ENCODE results near the gene AP2S1. TPM values are rescaled to one million over a fixed set of nuclear protein-coding genes. Genes with fewer than 3 reads are reported as not detected.

The AP2S1 gene
- total RNA-seq, 1 donor from 2014 or later: 229 TPM

DNA sequence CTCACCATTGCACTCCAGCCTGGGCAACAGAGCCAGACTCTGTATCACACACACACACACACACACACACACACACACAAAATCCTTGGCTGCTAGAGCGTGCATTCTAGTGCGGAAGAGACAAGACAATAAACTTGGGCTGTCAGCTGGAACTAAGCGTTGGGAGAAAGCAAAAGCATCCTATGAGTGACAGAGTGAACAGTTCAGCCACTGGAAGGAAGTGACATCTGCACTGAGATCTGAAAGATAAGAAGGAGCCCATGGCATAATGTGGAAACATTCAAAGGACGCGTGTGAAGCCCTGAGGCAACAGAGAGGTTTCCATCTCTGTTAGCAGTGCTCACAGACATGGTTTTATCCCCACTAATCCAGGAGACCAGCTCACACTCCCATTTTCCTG lies 58.7 kb downstream of the AP2S1 start:
- no peaks in the 10 kb centered on the region for H3K27me3 Mint-ChIP-seq (ENCODE audit: unreplicated experiment)
- peaks cover 2% of the 10 kb centered on the region for H3K36me3 Mint-ChIP-seq (ENCODE audit: unreplicated experiment)
- DNase-seq (ENCODE audit: extremely low spot score, unreplicated experiment): no peak
- H3K9me3 Mint-ChIP-seq (ENCODE audit: unreplicated experiment): no peaks in the 10 kb centered on the region
- TF ChIP-seq, protein P1, sequence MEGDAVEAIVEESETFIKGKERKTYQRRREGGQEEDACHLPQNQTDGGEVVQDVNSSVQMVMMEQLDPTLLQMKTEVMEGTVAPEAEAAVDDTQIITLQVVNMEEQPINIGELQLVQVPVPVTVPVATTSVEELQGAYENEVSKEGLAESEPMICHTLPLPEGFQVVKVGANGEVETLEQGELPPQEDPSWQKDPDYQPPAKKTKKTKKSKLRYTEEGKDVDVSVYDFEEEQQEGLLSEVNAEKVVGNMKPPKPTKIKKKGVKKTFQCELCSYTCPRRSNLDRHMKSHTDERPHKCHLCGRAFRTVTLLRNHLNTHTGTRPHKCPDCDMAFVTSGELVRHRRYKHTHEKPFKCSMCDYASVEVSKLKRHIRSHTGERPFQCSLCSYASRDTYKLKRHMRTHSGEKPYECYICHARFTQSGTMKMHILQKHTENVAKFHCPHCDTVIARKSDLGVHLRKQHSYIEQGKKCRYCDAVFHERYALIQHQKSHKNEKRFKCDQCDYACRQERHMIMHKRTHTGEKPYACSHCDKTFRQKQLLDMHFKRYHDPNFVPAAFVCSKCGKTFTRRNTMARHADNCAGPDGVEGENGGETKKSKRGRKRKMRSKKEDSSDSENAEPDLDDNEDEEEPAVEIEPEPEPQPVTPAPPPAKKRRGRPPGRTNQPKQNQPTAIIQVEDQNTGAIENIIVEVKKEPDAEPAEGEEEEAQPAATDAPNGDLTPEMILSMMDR (IDR thresholded peaks at IDR 0.05): no peak
- H3K4me1 Mint-ChIP-seq (ENCODE audit: unreplicated experiment): peaks cover 33% of the 10 kb centered on the region
- no peak overlapping the region for H3K4me3 Mint-ChIP-seq (ENCODE audit: unreplicated experiment)
- H3K27ac Mint-ChIP-seq (ENCODE audit: unreplicated experiment): no peak overlapping the region

DNA sequence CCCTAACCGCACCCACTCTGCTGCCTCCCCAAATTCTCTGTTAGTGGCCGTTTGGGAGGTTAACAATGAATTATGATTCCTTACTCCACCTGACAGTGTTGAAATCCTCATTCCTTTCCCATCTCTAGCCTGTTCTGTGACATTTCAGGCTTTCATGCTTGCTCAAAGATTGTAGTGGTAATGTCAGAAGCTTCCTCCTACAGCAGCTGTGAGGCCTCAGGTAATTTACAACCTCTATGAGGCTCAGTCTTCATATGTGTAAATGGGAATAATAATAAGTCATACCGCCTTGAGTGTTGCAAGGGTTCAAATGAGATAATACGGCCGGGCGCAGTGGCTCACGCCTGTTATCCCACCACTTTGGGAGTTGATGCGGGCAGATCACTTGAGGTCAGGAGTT lies 61.3 kb downstream of the AP2S1 start:
- no peak overlapping the region for H3K27ac Mint-ChIP-seq (ENCODE audit: unreplicated experiment)
- DNase-seq (ENCODE audit: extremely low spot score, unreplicated experiment): no peak
- peaks cover 40% of the 10 kb centered on the region for H3K4me1 Mint-ChIP-seq (ENCODE audit: unreplicated experiment)
- H3K36me3 Mint-ChIP-seq (ENCODE audit: unreplicated experiment): peaks cover 11% of the 10 kb centered on the region
- no peaks in the 10 kb centered on the region for H3K27me3 Mint-ChIP-seq (ENCODE audit: unreplicated experiment)
- TF ChIP-seq, protein P1 (IDR thresholded peaks at IDR 0.05): no peak
- H3K9me3 Mint-ChIP-seq (ENCODE audit: unreplicated experiment): no peaks in the 10 kb centered on the region
- H3K4me3 Mint-ChIP-seq (ENCODE audit: unreplicated experiment): no peak overlapping the region

DNA sequence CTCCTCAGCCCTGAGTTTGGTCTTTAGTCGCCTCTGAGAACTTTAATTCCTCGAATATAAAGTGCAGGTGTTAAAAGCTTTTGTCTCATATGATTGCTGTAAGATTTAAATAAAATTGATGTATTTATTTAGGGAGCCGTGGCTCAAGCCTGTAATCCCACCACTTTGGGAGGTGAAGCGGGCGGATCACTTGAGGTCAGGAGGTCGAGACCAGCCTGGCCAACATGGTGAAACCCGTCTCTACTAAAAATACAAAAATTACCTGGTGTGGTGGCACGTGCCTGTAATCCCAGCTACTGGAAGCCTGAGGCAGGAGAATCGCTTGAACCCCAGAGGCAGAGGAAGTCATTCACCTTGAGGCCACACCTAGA lies 61.7 kb downstream of the AP2S1 start:
- no peak overlapping the region for H3K27ac Mint-ChIP-seq (ENCODE audit: unreplicated experiment)

DNA sequence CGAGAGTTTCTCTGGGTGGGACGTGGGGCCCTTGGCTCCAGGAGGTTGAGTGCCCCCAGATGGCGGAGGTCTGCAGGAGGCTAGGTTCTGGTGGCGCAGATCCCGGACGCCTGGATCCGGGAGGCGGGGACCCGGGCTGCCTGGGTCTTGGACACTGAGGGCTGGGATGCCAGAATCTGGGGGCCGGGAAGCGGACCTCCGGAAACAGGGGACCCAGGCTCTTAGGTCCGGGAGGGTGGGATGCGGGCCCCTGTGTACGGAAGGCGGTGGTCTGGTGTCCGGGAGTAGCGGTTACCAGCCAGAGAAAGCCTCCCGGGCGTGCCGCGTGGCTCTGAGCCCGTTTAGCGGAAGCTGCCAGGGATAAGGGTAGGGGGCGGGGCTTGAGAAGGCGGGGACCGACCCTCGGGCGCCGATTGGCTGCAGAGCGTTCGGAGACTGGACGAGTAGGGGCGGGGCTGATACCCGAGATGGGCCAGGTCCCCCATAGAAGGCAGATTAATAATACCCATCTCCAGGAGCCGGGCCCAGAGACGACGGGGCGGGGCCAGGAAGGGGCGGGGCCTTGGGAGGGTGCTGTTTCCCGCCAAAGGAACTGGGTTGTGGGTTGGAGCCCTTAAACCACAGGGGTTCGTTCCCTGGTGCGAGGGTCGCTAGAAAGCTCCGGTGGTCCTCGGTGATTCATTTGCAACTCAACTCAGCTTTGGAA lies 62.2 kb downstream of the AP2S1 start, which contains the start of gene SLC1A5:
Gene SLC1A5 (minus strand): TSS at position 333 of the 706 bp plus-strand sequence. CDS start 629 bp downstream, outside the sequence.
- H3K4me1 Mint-ChIP-seq (ENCODE audit: unreplicated experiment): peaks cover 45% of the 10 kb centered on the region
- H3K4me3 Mint-ChIP-seq (ENCODE audit: unreplicated experiment): peak within 1 kb of the TSS; percentile 95
- DNase-seq (ENCODE audit: extremely low spot score, unreplicated experiment): peak; percentile 99
- TF ChIP-seq, protein P1 (IDR thresholded peaks at IDR 0.05): no peak
- peak within 1 kb of the TSS; percentile 99 for H3K27ac Mint-ChIP-seq (ENCODE audit: unreplicated experiment)
- no peaks in the 10 kb centered on the region for H3K9me3 Mint-ChIP-seq (ENCODE audit: unreplicated experiment)
- peaks cover 15% of the 10 kb centered on the region for H3K36me3 Mint-ChIP-seq (ENCODE audit: unreplicated experiment)
- no peaks in the 10 kb centered on the region for H3K27me3 Mint-ChIP-seq (ENCODE audit: unreplicated experiment)

More for the DNA sequence above, 61.7 kb downstream of the AP2S1 start:
- Mint-ChIP-seq H3K4me1 (ENCODE audit: unreplicated experiment) (peaks cover 44% of the 10 kb centered on the region), H3K27me3 (ENCODE audit: unreplicated experiment) (no peaks in the 10 kb centered on the region), H3K9me3 (ENCODE audit: unreplicated experiment) (no peaks in the 10 kb centered on the region), H3K4me3 (ENCODE audit: unreplicated experiment) (no peak overlapping the region), H3K36me3 (ENCODE audit: unreplicated experiment) (peaks cover 11% of the 10 kb centered on the region)
- DNase-seq (ENCODE audit: extremely low spot score, unreplicated experiment): no peak
- TF ChIP-seq, protein P1 (IDR thresholded peaks at IDR 0.05): no peak

Other genes with a start within 250 kb of the AP2S1 start
- 167 and 168 TPM in 2 replicates for gene CALM3, start 249.5 kb downstream of the AP2S1 start, total RNA-seq
- gene PTGIR, start 225.8 kb downstream of the AP2S1 start, total RNA-seq: 0.31 and 0.38 TPM in 2 replicates
- gene GNG8, start 214.6 kb downstream of the AP2S1 start, total RNA-seq: not detected in 2 replicates
- 11.2 and 11.5 TPM in 2 replicates for gene DACT3, start 189.7 kb downstream of the AP2S1 start, total RNA-seq
- gene PRKD2, start 133.7 kb downstream of the AP2S1 start, total RNA-seq: 41.9 and 43.9 TPM in 2 replicates
- gene FKRP, start 104.8 kb downstream of the AP2S1 start, total RNA-seq: 34.0 and 37.7 TPM in 2 replicates
- 87.1 and 93.5 TPM in 2 replicates for gene STRN4, start 104.4 kb downstream of the AP2S1 start, total RNA-seq
- gene SLC1A5, start 62.3 kb downstream of the AP2S1 start, total RNA-seq: 313 and 354 TPM in 2 replicates
- gene ARHGAP35, start 10.2 kb upstream of the AP2S1 start, total RNA-seq: 107 and 113 TPM in 2 replicates
- 0.71 and 0.99 TPM in 2 replicates for gene NPAS1, start 169.0 kb upstream of the AP2S1 start, total RNA-seq
- 35.2 and 41.4 TPM in 2 replicates for gene TMEM160, start 197.8 kb upstream of the AP2S1 start, total RNA-seq